ENCODE measurements around the gene MOGAT1. TPM values are rescaled to one million over a fixed set of nuclear protein-coding genes. Genes with fewer than 3 reads are reported as not detected.

The MOGAT1 gene
- total and polyA plus RNA-seq, 2 of the 8 experiments (the other 6 are each of a cell fraction or from before 2014, with no cell fraction given) = 0.11 to 0.67 TPM

- H2BK5ac ChIP-seq (ENCODE audit: low read depth, low read length) = peak overlapping the region; percentile 42; the same call in 1 of the 2 replicates
- peak overlapping the region; percentile 44 to 46; a peak in 3 of 4 replicates for H3K4me2 ChIP-seq (ENCODE audit: insufficient read depth in 1 of 2, low read depth in 2 of 2, low read length in 2 of 2)
- no peak for TF ChIP-seq EGR1 (IDR thresholded peaks at IDR 0.05; ENCODE audit: borderline replicate concordance, low read depth, low read length)
- TF ChIP-seq MAX (IDR thresholded peaks at IDR 0.05) = no peak
- no peak for TF ChIP-seq GABPA (IDR thresholded peaks at IDR 0.05; ENCODE audit: borderline replicate concordance, insufficient read depth, low read length)
- H3K4me3 ChIP-seq (ENCODE audit: extremely low read depth in 1 of 4, insufficient read depth in 2 of 4, low read depth in 3 of 4, low read length in 4 of 4) = peak overlapping the region in 1 of 4 experiments; percentile 22; a peak in 1 of 8 replicates
- H3K14ac ChIP-seq (ENCODE audit: insufficient read length) = no peak overlapping the region
- H3K18ac ChIP-seq (ENCODE audit: extremely low read depth, low read length) = no peak overlapping the region
- H3K9me3 ChIP-seq (ENCODE audit: insufficient read depth in 2 of 2, low read depth in 1 of 2, low read length in 1 of 2) = no peaks in the 10 kb centered on the region
- POLR2A ChIA-PET (ENCODE audit: partially characterized antibody) = interaction anchor here (1.3 kb wide), 1 partner anchor 114 kb away, joined by 4 read pairs; no protein-coding TSS in a partner anchor
- H2AK5ac ChIP-seq (ENCODE audit: low read depth, low read length) = no peak overlapping the region
- no peaks in the 10 kb centered on the region for H4K20me1 ChIP-seq (replicated peaks in 1 of 2; ENCODE audit: control insufficient read depth in 1 of 2, insufficient read depth in 2 of 2, low read length in 2 of 2)
- no peaks in the 10 kb centered on the region for H3K36me3 ChIP-seq (ENCODE audit: control insufficient read depth in 2 of 4, insufficient read depth in 4 of 4, low read length in 3 of 4)
- H2BK20ac ChIP-seq (ENCODE audit: low read length) = no peak overlapping the region
- no peak overlapping the region for H4K5ac ChIP-seq (ENCODE audit: insufficient read length, low read depth, low read length)
- H3K27me3 ChIP-seq (replicated peaks in 1 of 4; ENCODE audit: control insufficient read depth in 3 of 4, extremely low read depth in 1 of 4, insufficient read depth in 3 of 4, low read length in 3 of 4) = peaks cover 0 to 1% (median 0%) of the 10 kb centered on the region in 4 experiments; a peak in 1 of 7 replicates
- H2BK12ac ChIP-seq (ENCODE audit: low read depth, low read length) = no peak overlapping the region
- H4K91ac ChIP-seq (replicated peaks; ENCODE audit: insufficient read length, low read length) = no peak overlapping the region
- CTCF ChIA-PET (ENCODE audit: partially characterized antibody) = interaction anchor here (1.4 to 1.6 kb wide), 2 partner anchors 18 to 57 kb away, joined by 5 read pairs; no protein-coding TSS in a partner anchor
- no peak overlapping the region for H3K4ac ChIP-seq (replicated peaks; ENCODE audit: insufficient read length, low read depth, low read length)
- H3K9ac ChIP-seq (replicated peaks in 1 of 4; ENCODE audit: extremely low read depth in 1 of 4, low read depth in 3 of 4, low read length in 3 of 4) = no peak overlapping the region; a peak in 1 of 7 replicates
- H3K56ac ChIP-seq (replicated peaks; ENCODE audit: insufficient read length, low read depth, low read length) = no peak overlapping the region
- FAIRE-seq (no peak), DNase-seq (ENCODE audit: low read depth in 1 of 2, low spot score in 2 of 2) (no peak)
- H3K23ac ChIP-seq (ENCODE audit: insufficient read length) = no peak overlapping the region
- H2AFZ ChIP-seq (ENCODE audit: low read length) = no peak overlapping the region
- no peaks in the 10 kb centered on the region for H3K23me2 ChIP-seq (ENCODE audit: low read depth, low read length)
- H2BK15ac ChIP-seq (ENCODE audit: low read length) = no peak overlapping the region
- WGBS, 2 experiments (ENCODE audit: extremely low coverage in 1 of 2, insufficient coverage in 1 of 2, insufficient read length in 1 of 2, insufficient replicate concordance in 2 of 2, low coverage in 1 of 2, low lambda C conversion rate in 2 of 2, missing lambda C conversion rate in 1 of 2) = 46% methylated on average over 5 of the region's 5 CpGs; no CpG with 5 or more reads in 1 of the 2 experiments
- peaks cover 2 to 9% (median 5%) of the 10 kb centered on the region in 4 experiments; a peak in 5 of 7 replicates for H3K4me1 ChIP-seq (replicated peaks in 1 of 4; ENCODE audit: control insufficient read depth in 3 of 4, insufficient read depth in 4 of 4, low read length in 3 of 4)
- H3K79me2 ChIP-seq (ENCODE audit: control insufficient read depth in 1 of 2, insufficient read depth in 2 of 2, low read length in 2 of 2) = no peaks in the 10 kb centered on the region
- H3K79me1 ChIP-seq (ENCODE audit: low read depth, low read length) = no peaks in the 10 kb centered on the region
- no peak overlapping the region for H4K8ac ChIP-seq (ENCODE audit: extremely low read depth, insufficient read depth, low read length)
- H3K27ac ChIP-seq (ENCODE audit: low read depth, low read length) = no peak overlapping the region
- H2BK120ac ChIP-seq (replicated peaks; ENCODE audit: low read depth, low read length) = no peak overlapping the region
Observed at GRCh38 chr2:222747526-222748160, 76.2 kb downstream of the MOGAT1 start.
